ENCODE data around the gene SLC27A1.

DNA sequence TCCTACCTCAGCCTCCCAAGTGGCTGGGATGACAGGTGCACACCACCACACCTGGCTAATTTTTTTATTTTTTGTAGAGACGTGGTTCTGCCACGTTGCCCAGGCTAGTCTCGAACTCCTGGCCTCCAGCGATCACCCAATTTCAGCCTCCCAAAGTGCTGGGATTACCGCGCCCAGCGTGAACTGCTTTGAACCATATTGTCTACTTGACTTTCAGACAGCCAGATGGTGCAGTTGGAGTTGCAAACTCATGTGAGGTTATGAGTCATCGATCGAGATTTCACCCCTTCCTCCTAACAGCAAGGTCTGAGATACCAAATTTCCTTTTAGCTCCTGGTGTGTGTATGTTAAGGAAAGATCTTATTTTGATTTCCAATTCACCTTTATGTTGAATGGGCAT is 2.7 kb downstream of the SLC27A1 start:
- TF ChIP-seq PATZ1 (CRISPR knock-in tag; IDR thresholded peaks at IDR 0.05; ENCODE audit: borderline replicate concordance) = no peak
- no peak for TF ChIP-seq ZNF8 (CRISPR knock-in tag; IDR thresholded peaks at IDR 0.05)
- no peak for TF ChIP-seq ZNF70 (CRISPR knock-in tag; IDR thresholded peaks at IDR 0.05)
- TF ChIP-seq TCF4 (CRISPR knock-in tag; IDR thresholded peaks at IDR 0.05; ENCODE audit: borderline replicate concordance) = no peak
- TF ChIP-seq ZNF565 (CRISPR knock-in tag; conservative IDR thresholded peaks at IDR 0.05; ENCODE audit: low read depth) = no peak
- no peak for TF ChIP-seq ZFP3 (CRISPR knock-in tag; IDR thresholded peaks at IDR 0.05)
- no peak for TF ChIP-seq OSR1 (CRISPR knock-in tag; IDR thresholded peaks at IDR 0.05)
- TF ChIP-seq RARB (CRISPR knock-in tag; IDR thresholded peaks at IDR 0.05) = no peak
- TF ChIP-seq, protein P1, sequence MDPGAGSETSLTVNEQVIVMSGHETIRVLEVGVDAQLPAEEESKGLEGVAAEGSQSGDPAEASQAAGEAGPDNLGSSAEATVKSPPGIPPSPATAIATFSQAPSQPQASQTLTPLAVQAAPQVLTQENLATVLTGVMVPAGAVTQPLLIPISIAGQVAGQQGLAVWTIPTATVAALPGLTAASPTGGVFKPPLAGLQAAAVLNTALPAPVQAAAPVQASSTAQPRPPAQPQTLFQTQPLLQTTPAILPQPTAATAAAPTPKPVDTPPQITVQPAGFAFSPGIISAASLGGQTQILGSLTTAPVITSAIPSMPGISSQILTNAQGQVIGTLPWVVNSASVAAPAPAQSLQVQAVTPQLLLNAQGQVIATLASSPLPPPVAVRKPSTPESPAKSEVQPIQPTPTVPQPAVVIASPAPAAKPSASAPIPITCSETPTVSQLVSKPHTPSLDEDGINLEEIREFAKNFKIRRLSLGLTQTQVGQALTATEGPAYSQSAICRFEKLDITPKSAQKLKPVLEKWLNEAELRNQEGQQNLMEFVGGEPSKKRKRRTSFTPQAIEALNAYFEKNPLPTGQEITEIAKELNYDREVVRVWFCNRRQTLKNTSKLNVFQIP (CRISPR knock-in tag; IDR thresholded peaks at IDR 0.05; ENCODE audit: borderline replicate concordance, low read depth) = no peak
- no peak for TF ChIP-seq ISL1 (CRISPR knock-in tag; IDR thresholded peaks at IDR 0.05)
